HCT116 (cell line): Measurements from ENCODE around the gene CASZ1. TPM values are rescaled to one million over a fixed set of nuclear protein-coding genes. Genes with fewer than 3 reads are reported as not detected.

Source experiments
- ATAC-seq: fragments of 200-7000 bp; cut with Tn5 transposase; 2 replicates; pipeline ENCODE4 v1.9.1; 2020; ENCODE audit warnings: mild to moderate bottlenecking, moderate library complexity
- BruUV-seq: library from RNA; stranded (reverse); fragments of 400-500 nt; replicated peaks from 2 replicates; lab custom pipeline; 2021; lab: Mats Ljungman, UMichigan
- CTCF ChIA-PET: fragments of 300-600 bp; sonication (Branson Sonifier 250); formaldehyde crosslinking; loops from one replicate; lab custom pipeline; 2021; ENCODE audit warnings: antibody characterized with exemption; lab: Charles Lee
- POLR2A ChIA-PET: fragments of 300-600, 350-600 bp; sonication (Branson Sonifier 250); formaldehyde crosslinking; loops from one replicate; lab custom pipeline; 2021; ENCODE audit warnings: antibody characterized with exemption; lab: Charles Lee
- RAD21 ChIA-PET, 2 experiments: fragments of 300-600 bp; sonication (Branson Sonifier 250); formaldehyde crosslinking; loops; one replicate each; lab custom pipeline; 2023; ENCODE audit warnings: low total read pairs in 2 of 2; ENCODE audit not compliant: uncharacterized antibody in 2 of 2, unreplicated experiment in 2 of 2, low non-redundant PET in 1 of 2; lab: Charles Lee
- DNase-seq: peaks from one replicate; pipeline ENCODE4 v3.0.0-alpha.2; 2010; ENCODE audit warnings: low read depth, low spot score
- H2AFZ ChIP-seq: fragments of 200-600 bp; shearing (Covaris generic), sonication (generic); 2 replicates; pipeline ENCODE4 v1.6.1; 2017; ENCODE audit warnings: low read depth, mixed run types, mixed read lengths, antibody characterized with exemption, low read length; ENCODE audit not compliant: poor library complexity, severe bottlenecking
- H3K27ac ChIP-seq: 2 replicates; pipeline ENCODE4 v1.5.1; 2012; ENCODE audit warnings: low read depth, low read length
- H3K27me3 ChIP-seq: fragments of 200-600 bp; sonication (generic); 2 replicates; pipeline ENCODE4 v1.6.1; 2016; ENCODE audit warnings: mixed run types, low read length, mixed read lengths; ENCODE audit not compliant: insufficient read depth
- H3K36me3 ChIP-seq, 2 experiments: fragments of 200-500 bp in 1 of 2; fragments of 200-600 bp in 1 of 2; sonication (Bioruptor generic) in 1 of 2; sonication (generic) in 1 of 2; 2 replicates each; pipeline versions ENCODE4 v1.5.1 to v1.6.1; 2014 to 2016; ENCODE audit warnings: low read length in 2 of 2, inconsistent platforms in 1 of 2, mixed read lengths in 1 of 2, mixed run types in 1 of 2; ENCODE audit not compliant: insufficient read depth in 2 of 2, control insufficient read depth in 1 of 2
- H3K4me1 ChIP-seq, 2 experiments: fragments of 200-600 bp in 1 of 2; sonication (generic) in 1 of 2; 2 replicates each; pipeline versions ENCODE4 v1.5.1 to v1.6.1; 2012 to 2017; ENCODE audit warnings: low read length in 2 of 2, inconsistent platforms in 1 of 2, mild to moderate bottlenecking in 1 of 2, mixed read lengths in 1 of 2, mixed run types in 1 of 2, moderate library complexity in 1 of 2; ENCODE audit not compliant: insufficient read depth in 2 of 2, control insufficient read depth in 1 of 2
- H3K4me2 ChIP-seq: fragments of 200-600 bp; sonication (generic); 2 replicates; pipeline ENCODE4 v1.6.1; 2017; ENCODE audit warnings: mixed run types, low read length, mixed read lengths
- H3K4me3 ChIP-seq, 2 experiments: fragments of 200-600 bp in 1 of 2; sonication (generic) in 1 of 2; replicated peaks in 1 of 2; 2 replicates each; pipeline ENCODE4 v1.5.1; 2011 to 2016; ENCODE audit warnings: low read length in 2 of 2, control low read depth in 1 of 2, low read depth in 1 of 2, mild to moderate bottlenecking in 1 of 2, mixed read lengths in 1 of 2, mixed run types in 1 of 2
- H3K79me2 ChIP-seq: fragments of 200-600 bp; sonication (generic); 2 replicates; pipeline ENCODE4 v1.6.1; 2017; ENCODE audit warnings: mild to moderate bottlenecking, mixed run types, low read length, moderate library complexity, mixed read lengths; ENCODE audit not compliant: insufficient read depth
- H3K9ac ChIP-seq: fragments of 200-600 bp; sonication (generic); 2 replicates; pipeline ENCODE4 v1.6.1; 2016; ENCODE audit warnings: low read length, mixed read lengths
- H3K9me2 ChIP-seq: fragments of 200-600 bp; sonication (generic), shearing (Covaris generic); 2 replicates; pipeline ENCODE4 v1.6.1; 2017; ENCODE audit warnings: mixed run types, mild to moderate bottlenecking, moderate library complexity; ENCODE audit not compliant: insufficient read depth
- H3K9me3 ChIP-seq, 2 experiments: fragments of 200-500 bp in 1 of 2; fragments of 200-600 bp in 1 of 2; sonication (Bioruptor generic) in 1 of 2; sonication (generic) in 1 of 2; 2 replicates each; pipeline ENCODE4 v1.6.1; 2014 to 2017; ENCODE audit warnings: low read length in 2 of 2, mixed read lengths in 2 of 2, inconsistent platforms in 1 of 2, low read depth in 1 of 2, mild to moderate bottlenecking in 1 of 2, mixed run types in 1 of 2, moderate library complexity in 1 of 2; ENCODE audit not compliant: control insufficient read depth in 1 of 2, insufficient read depth in 1 of 2
- H4K20me1 ChIP-seq: fragments of 200-600 bp; sonication (generic), shearing (Covaris generic); 2 replicates; pipeline ENCODE4 v1.6.1; 2017; ENCODE audit warnings: mixed run types, mild to moderate bottlenecking, moderate library complexity; ENCODE audit not compliant: insufficient read depth
- CEBPB ChIP-seq: IDR thresholded peaks from 2 replicates; pipeline ENCODE4 v1.6.1; 2012; ENCODE audit warnings: low read depth
- CTCF ChIP-seq, 3 experiments: fragments of 200-600 bp in 1 of 3; sonication (generic) in 1 of 3; IDR thresholded peaks in 2 of 3; conservative IDR thresholded peaks in 1 of 3; 2 replicates each; pipeline ENCODE4 v1.5.1; 2012 to 2017; ENCODE audit warnings: low read depth in 2 of 3, low read length in 2 of 3, antibody characterized with exemption in 1 of 3, borderline replicate concordance in 1 of 3, control low read depth in 1 of 3, mild to moderate bottlenecking in 1 of 3, mixed read lengths in 1 of 3, mixed run types in 1 of 3, moderate library complexity in 1 of 3; ENCODE audit not compliant: insufficient read depth in 1 of 3
- EGR1 ChIP-seq: IDR thresholded peaks from 2 replicates; pipeline ENCODE4 v1.6.1; 2012; ENCODE audit warnings: low read depth
- ELF1 ChIP-seq: IDR thresholded peaks from 2 replicates; pipeline ENCODE4 v1.6.1; 2012; ENCODE audit warnings: low read depth, borderline replicate concordance
- EZH2phosphoT487 ChIP-seq: fragments of 200-600 bp; IDR thresholded peaks from 2 replicates; pipeline ENCODE4 v1.6.1; 2018; ENCODE audit warnings: antibody characterized with exemption, borderline replicate concordance
- POLR2A ChIP-seq: IDR thresholded peaks from 2 replicates; pipeline ENCODE4 v1.7.0; 2011; ENCODE audit warnings: borderline replicate concordance; ENCODE audit not compliant: insufficient read depth, insufficient read length; ENCODE audit errors: extremely low read depth
- POLR2AphosphoS5 ChIP-seq: IDR thresholded peaks from 2 replicates; pipeline ENCODE4 v1.6.1; 2011; ENCODE audit warnings: mild to moderate bottlenecking, low read depth, low read length, moderate library complexity
- RAD21 ChIP-seq: IDR thresholded peaks from 2 replicates; pipeline ENCODE4 v1.6.1; 2012; ENCODE audit warnings: low read depth, mild to moderate bottlenecking
- SIN3A ChIP-seq: IDR thresholded peaks from 2 replicates; pipeline ENCODE4 v1.6.1; 2012; ENCODE audit warnings: low read depth
- SP1 ChIP-seq: IDR thresholded peaks from 2 replicates; pipeline ENCODE4 v1.6.1; 2012; ENCODE audit warnings: low read depth
- TCF7L2 ChIP-seq: IDR thresholded peaks from 2 replicates; pipeline ENCODE4 v1.7.0; 2011; ENCODE audit warnings: borderline replicate concordance, inconsistent platforms; ENCODE audit not compliant: insufficient read depth, insufficient read length; ENCODE audit errors: extremely low read depth
- YY1 ChIP-seq: IDR thresholded peaks from 2 replicates; pipeline ENCODE4 v1.6.1; 2011; ENCODE audit warnings: low read length, low read depth, moderate library complexity, mild to moderate bottlenecking; ENCODE audit not compliant: insufficient replicate concordance; ENCODE audit errors: extremely low read depth
- ZBTB33 ChIP-seq: IDR thresholded peaks from 2 replicates; pipeline ENCODE4 v1.6.1; 2011; ENCODE audit warnings: mild to moderate bottlenecking, low read length, moderate library complexity; ENCODE audit not compliant: insufficient replicate concordance; ENCODE audit errors: extremely low read depth
- ZFX ChIP-seq: fragments of 450-650 bp; IDR thresholded peaks from 2 replicates; pipeline ENCODE4 v1.6.1; 2017
- ZNF274 ChIP-seq: fragments of 200-500 bp; sonication (Bioruptor generic); IDR thresholded peaks from 2 replicates; pipeline ENCODE4 v1.6.1; 2014; ENCODE audit warnings: mild to moderate bottlenecking, low read depth, low read length, inconsistent platforms
- intact Hi-C: fragments of 100-400 bp; cut with micrococcal nuclease; formaldehyde crosslinking; loops from 2 replicates; pipeline ENCODE4 v1.10.0; 2022
- total RNA-seq: library from RNA; stranded (reverse); gene quantifications from one replicate; pipeline ENCODE4 v1.2.1, GENCODE V29; 2021; ENCODE audit not compliant: unreplicated experiment
- TF ChIP-seq, protein P1 (sequence below): IDR thresholded peaks from 2 replicates; pipeline ENCODE4 v1.6.1; 2012
- TF ChIP-seq, protein P2 (sequence below): IDR thresholded peaks from 2 replicates; pipeline ENCODE4 v1.6.1; 2012; ENCODE audit warnings: low read depth

The CASZ1 gene
- total RNA-seq, 1 experiment from 2014 or later, result 7.7 TPM

DNA sequence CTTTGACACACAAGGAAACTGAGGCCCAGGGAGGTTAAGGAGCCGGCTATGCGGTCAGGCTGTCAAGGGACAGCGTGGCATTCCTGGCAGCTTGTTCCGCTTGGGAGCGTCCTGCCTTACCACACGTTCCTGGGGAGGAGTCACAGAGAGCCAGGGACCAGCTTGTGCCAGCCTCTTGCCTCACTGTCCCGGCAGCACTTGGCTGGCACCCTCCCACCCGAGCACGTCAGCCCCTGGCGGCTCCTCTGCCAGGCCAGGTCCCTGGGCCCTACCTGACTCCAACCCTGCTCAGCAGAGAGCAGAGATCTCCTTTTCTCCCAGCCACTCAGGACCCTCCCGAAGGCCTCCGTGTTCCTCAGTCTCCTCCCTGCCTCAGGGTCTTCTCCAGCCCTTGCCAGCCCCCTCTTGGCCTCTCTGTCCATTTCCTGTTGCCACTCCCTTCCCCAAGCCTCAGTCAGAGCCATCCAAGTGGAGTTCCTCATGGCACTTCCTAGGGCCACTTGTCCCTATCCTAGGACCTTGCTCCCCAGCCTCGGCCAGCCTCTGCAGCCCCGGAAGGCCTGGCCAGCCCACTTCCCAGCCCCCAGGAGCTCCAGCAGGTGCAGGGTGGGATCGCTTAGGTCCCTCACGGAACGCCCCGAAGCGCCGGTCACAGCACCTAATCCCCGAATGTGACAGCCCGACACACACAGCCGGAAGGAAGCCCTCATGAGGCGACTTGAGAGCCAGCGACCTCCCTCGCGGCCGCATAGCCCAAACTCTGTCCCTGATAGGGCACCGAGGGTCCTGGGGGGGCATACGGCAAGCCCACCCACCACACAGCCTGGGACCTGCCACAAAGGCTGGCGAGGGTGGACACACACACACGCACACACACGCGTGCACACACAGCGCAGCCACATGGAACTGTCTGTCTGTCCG, 130.3 kb downstream of the CASZ1 start:
- Histone ChIP-seq H3K79me2 (no peaks in the 10 kb centered on the region), H3K27ac (no peak overlapping the region), H3K9me3 (no peaks in the 10 kb centered on the region), H3K4me2 (no peak overlapping the region), H3K4me1 (no peaks in the 10 kb centered on the region), H3K9ac (no peak overlapping the region), H3K27me3 (no peaks in the 10 kb centered on the region), H3K4me3 (no peak overlapping the region), H4K20me1 (no peaks in the 10 kb centered on the region), H3K9me2 (no peaks in the 10 kb centered on the region), H3K36me3 (no peaks in the 10 kb centered on the region), H2AFZ (no peak overlapping the region)
- BruUV-seq, result no TSS peak
- intact Hi-C loops, result no loop called here
- DNase-seq (no peak), ATAC-seq (no peak)
- ChIA-PET CTCF (no interaction called here), POLR2A (no interaction called here), RAD21 (no interaction called here)
- TF ChIP-seq TCF7L2 (no peak), POLR2A (no peak), EGR1 (no peak), RAD21 (no peak), ELF1 (no peak), CEBPB (no peak), ZFX (no peak), SIN3A (no peak), EZH2phosphoT487 (no peak), CTCF (IDR thresholded peaks at IDR 0.05 in 2 of 3, conservative IDR thresholded peaks at IDR 0.05 in 1 of 3; ENCODE audit: borderline replicate concordance in 1 of 3, insufficient read depth in 1 of 3, low read depth in 2 of 3, low read length in 2 of 3) (no peak), ZBTB33 (no peak), YY1 (no peak), SP1 (no peak), POLR2AphosphoS5 (no peak), ZNF274 (no peak)
- TF ChIP-seq, protein P1, sequence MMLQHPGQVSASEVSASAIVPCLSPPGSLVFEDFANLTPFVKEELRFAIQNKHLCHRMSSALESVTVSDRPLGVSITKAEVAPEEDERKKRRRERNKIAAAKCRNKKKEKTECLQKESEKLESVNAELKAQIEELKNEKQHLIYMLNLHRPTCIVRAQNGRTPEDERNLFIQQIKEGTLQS, result no peak
- TF ChIP-seq, protein P2, sequence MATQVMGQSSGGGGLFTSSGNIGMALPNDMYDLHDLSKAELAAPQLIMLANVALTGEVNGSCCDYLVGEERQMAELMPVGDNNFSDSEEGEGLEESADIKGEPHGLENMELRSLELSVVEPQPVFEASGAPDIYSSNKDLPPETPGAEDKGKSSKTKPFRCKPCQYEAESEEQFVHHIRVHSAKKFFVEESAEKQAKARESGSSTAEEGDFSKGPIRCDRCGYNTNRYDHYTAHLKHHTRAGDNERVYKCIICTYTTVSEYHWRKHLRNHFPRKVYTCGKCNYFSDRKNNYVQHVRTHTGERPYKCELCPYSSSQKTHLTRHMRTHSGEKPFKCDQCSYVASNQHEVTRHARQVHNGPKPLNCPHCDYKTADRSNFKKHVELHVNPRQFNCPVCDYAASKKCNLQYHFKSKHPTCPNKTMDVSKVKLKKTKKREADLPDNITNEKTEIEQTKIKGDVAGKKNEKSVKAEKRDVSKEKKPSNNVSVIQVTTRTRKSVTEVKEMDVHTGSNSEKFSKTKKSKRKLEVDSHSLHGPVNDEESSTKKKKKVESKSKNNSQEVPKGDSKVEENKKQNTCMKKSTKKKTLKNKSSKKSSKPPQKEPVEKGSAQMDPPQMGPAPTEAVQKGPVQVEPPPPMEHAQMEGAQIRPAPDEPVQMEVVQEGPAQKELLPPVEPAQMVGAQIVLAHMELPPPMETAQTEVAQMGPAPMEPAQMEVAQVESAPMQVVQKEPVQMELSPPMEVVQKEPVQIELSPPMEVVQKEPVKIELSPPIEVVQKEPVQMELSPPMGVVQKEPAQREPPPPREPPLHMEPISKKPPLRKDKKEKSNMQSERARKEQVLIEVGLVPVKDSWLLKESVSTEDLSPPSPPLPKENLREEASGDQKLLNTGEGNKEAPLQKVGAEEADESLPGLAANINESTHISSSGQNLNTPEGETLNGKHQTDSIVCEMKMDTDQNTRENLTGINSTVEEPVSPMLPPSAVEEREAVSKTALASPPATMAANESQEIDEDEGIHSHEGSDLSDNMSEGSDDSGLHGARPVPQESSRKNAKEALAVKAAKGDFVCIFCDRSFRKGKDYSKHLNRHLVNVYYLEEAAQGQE, result no peak
